ENCODE results near the gene GALNT17.

GALNT17 gene

DNA sequence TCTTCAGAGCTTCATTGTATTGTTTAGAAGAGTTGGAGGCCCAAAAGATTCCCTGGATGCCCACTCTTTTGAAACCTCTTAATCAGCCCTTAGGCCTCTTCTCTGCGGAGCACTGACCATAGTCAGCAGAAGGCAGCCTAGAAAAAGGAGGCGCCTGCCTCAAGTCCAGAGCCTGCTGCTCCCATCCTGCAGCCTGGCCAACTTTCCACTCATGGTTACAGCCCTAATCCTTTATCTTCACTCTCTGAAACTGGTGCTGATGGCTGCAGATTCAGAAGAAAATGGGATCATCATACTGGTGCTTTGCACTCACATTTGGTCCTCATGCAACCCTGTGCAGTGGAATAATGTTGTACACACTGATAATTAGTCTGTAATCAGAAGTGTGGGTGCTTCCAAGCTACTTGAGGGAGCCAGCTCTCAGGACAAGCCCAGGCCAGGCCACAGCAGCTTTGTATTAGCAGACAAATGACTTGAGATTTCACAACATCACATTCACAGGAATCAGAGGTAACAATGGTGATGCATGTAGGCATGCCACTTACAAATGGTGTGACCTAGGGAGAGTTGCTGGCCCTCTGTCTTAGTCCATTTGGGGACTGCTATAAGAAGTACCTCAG lies 272.9 kb downstream of the GALNT17 start:
- DNase-seq: no peak

DNA sequence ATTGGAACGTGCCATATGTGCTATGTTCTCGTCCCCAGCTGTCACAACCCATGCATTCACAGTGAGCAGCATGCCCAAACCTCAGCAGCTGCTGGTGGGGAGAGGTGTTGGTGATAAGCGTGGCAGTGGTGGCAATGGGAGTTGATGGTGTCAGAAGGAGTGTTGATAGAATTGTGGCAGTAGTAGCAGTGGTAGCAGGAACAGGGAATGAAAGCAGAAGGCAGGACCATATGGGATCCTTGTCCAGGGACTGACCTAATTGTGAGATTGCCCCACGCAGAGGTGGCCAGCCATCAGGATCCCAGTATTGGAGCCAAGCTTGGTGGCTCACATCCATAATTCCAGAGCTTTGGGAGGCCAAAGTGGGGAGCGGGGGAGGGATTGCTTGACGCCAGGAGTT lies 276.3 kb downstream of the GALNT17 start:
- DNase-seq: peak; percentile 82 to 90

DNA sequence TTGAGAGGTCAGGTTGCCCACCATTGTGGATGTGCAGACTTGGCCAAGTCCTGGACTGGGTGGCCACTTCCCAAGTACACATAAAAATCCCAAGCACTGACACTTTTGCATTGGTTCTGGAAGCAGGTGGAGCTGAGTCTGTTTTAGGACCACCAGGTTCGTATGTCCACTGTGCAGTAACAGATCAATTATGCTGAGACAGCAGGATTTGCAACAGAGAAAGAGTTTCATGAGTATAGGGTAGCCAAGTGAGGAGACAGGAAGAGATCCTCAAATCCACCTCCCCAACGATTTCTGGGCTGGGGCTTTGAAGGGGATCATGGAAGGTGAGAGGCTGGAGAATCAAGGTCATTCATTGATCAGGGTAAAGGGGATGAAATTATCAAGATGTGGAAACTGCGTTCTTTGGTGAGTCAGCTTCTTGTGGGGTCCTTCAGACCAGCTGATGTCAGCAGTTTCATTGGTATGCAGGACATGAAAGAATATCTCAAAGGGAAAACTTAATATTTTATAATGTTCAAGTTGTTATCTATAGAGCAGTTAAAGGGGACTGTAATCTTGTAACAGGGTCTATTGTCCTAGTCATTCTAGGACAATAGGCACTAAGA lies 277.7 kb downstream of the GALNT17 start:
- no peak for DNase-seq

DNA sequence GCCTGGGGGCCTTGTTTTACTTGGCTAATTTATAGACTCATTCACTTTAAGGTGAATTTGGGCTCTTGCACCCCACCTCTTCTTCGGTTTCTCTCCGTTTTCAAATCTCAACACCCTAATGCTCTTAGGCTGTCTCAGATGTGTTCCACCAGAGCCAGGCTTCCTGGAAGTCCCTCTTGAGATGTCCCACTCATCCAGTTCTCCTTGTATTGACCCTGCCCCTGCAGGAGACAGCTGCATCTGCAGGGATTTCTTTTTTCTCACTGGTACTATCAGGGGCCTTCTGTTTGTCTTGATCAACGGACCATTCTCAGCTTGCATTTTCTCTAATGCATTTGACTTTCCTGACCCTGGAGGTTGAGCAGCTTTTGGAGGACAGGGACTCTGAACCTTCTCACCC lies 279.5 kb downstream of the GALNT17 start:
- no peak for DNase-seq

DNA sequence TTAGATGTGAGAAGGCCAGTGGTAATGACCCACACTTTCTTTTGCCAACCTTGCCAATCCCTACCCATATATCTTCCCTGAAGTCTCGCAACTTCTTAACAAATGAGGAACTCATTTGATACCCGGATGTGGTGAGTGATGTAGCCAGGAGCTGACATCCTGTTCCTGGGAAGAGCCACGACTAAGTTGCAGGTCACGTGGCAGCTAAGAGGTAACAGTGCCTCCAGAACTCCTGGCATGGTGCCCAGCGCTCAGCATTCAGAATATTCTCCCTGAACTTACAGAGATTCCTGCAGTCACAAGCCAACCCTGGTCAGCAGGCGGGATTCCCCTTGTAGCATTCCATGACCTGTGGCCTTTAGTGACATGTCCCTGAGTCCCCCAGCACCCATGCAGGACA lies 282.5 kb downstream of the GALNT17 start:
- no peak for DNase-seq

DNA sequence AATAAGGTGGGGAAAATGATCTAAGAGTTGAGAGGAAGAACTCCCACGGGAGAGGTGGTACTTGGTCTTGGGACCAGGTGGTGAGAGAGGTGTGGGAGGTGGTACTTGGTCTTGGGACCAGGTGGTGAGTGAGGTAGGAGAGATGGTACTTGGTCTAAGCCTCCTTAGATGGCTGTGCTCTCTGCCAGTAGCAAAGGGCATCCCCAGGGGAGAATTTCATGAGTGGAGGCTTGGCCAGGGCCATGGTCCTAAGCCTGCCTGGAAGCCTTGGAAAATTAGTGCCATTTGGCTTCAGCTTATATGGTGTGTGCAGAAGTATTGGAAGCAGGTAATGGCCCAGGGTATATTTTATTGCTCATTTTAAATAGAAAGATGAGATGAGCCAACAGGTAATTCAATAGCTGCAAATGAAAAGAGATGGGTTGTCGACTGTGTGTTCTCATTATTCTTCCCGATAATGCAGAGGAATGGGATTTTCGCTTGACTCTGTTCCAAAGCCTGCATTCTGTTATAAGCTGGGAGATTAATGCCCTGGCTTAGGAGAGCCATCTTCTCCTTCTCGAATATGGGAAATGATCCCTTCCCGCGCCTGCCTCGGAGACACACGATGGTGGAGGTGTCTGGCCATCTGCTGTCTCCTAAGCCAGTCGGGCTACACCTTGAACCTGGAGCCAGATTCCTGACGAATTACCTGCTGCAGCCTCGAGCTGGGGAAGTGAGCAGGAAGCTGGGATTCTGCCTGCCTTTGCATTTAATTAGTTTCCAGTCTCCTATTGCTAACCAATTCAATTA lies 287.8 kb downstream of the GALNT17 start:
- peak; percentile 46 to 81 for DNase-seq

DNA sequence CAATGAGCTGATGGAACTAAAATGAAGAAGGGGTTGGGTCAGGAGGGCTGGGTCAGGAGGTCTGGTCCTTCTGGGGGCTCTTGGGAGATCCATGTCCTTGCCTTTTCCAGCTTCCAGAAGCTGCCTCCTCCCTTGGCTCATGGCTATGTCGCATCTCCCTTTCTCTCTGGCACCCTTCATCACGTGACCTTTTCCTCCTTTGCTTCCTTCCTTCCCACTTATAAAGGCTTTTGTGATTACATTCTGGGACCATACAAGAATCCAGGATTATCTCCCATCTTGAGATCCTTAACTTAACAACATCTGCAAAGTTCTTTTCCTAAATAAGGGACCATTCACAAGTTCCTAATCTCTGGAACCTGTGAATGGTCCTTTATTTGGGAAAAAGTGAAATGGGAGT lies 290.2 kb downstream of the GALNT17 start:
- DNase-seq: peak; percentile 76 to 85

DNA sequence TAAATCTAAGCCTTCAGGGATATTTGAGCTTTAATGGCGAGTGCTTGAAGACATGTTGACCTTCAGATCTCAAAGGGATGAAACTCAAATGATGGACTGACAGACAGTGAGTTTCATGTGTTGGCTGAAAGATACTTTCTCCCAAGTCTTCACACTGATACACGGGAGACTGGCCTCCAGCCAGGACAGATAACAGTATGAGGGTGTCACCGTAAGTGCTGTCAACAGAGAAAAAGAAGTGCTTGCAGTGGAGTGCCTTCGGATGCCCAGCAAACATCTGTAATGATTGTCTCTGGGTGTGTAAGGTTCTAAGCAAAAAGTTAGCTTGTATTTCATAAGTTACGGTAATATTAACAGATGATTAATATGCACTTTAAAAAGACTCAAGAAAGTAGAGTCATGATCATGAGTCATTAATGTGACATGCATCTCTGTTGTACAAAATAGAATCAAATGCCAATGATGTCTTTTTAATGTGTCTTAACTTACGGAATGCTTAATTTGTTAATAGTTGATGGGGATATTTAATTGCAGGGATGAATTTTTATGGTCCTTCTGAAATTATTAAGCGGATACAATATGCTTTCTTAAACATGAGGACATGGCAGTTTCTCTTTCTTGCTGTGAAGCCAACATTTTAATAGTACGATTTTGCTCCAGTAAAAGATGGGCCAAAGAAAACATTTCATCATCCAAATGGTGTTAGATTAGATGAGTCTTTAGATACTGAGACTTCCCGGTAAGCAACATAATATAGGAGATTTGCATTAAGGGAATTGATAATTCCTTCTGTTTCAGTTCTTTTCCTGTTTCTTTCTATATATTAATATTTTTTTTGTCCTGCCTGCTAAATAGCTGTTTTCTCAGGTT lies 292.5 kb downstream of the GALNT17 start:
- no peak for DNase-seq

DNA sequence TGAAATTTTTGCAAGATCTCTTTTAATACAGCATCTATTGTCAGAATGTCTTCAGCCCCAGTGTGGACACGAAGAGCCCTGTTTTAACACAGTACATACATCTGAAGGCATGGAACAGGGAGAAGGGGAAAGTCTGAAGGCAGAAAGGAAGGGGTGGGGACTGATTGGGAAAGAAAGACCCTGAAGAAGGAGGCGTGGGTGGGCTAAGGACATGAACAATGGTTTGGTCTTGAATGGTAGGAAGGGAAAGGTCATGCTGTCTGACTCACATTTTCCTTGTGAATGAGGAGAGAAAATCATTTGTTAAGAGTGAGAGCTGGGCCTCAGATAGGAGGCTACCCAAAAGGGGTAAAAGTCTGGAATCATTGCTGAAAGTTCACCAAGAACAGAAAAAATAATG lies 297.1 kb downstream of the GALNT17 start:
- no peak for DNase-seq

DNA sequence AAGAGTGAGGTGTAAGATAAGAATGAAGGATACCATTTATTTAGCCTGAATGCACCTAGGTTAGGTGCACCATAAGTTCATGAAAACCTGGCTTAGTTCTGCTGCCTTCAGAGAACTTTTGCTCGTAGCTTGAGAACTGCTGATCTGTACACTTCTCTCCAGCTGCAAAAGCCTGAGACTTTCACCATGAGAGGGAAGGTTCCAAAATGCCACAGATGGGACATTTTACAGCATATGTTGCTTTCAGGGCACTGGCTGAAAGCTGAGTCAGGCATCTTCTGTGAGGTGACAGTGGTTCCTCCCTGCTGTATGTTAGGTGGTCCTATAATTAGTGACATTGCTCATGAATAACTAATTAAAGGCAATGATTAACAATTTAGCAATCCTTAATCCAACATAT lies 298.3 kb downstream of the GALNT17 start:
- peak in 1 of 2 experiments; percentile 7 for DNase-seq

DNA sequence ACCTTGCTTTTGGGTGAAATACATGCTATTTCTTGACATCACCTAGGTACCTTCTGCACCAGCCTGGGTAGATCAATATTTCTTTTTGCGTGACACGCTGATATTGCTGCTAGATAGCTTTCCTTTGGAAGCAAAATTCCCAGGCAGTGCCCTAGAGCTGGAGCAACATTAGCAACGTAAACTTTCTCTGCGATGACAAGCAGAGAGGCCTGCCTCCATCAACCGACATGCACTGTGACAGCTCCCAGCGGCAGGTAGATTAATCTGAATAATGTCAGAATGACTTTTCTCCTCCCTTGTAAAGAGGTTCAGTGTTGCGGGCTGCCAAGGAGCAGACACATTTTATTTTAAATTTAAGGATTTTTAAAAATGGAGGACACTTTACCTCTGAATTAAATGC lies 307.4 kb downstream of the GALNT17 start:
- no peak for DNase-seq

DNA sequence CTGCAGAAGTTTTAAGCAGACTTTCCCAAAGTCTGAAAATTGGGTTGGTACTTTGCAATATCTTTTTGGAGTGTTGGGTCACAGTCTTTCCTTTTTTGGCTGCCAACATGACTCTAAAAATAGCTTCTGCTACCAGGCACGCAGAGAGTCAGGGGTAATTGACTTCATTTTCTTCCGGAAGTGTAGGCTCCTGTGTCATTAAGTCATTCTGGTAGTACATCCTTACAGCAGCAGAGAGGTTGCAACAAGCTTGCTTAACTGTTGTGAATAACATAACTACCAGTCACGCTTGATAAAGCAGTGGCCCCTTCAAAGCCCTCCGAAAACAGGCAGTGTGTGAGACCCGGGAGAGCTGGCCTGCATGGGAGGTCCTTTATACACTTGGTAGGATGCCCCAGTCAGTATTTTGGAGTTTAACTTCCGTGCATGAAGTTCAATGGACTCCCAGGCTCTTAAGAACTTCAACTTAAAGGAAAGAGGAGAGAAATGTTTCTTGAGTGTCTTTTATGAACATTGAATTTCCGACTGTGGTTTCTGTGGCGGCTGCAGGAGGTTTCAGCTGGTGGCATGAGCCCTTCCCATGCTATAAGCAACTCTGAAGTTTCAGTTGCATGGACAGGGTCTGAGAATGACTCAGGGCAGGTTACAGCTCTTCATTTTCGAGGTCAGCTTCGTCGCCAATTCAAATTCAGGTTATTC lies 310.7 kb downstream of the GALNT17 start:
- no peak for DNase-seq

DNA sequence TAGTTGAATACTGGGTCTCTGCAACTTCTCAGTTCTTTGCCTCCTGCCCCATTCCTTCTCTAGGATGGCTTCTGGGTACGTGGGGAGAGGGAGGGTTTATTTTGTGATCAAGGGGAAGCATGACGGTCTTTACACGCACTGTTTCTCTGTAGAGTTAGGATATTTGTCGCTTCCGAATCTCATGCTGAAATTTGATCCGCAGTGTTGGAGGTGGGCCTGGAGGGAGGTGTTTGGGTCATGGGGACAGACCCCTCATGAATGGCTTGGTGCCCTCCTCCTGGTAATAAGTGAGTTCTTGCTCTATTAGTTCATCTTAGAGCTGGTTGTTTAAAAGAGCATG lies 311.2 kb downstream of the GALNT17 start:
- no peak for DNase-seq

DNA sequence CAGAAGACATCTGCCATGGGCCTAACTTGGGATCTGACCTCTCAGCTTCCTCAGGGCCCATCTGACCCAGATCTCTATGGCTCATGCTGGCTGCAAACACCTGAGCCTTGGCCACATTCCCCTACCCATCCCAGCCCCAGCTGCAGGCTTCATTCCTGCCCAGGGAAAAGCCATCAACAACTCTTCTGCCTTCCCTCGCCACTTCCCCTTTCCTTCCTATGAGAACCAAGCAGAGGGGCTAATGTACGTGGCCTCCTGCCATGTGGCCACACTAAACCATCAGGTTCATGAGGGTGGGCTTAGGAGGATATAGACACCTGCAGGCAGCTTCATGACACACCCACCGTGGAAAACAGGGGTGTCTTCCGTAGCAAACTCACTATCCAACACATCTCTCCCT lies 312.2 kb downstream of the GALNT17 start:
- no peak for DNase-seq

DNA sequence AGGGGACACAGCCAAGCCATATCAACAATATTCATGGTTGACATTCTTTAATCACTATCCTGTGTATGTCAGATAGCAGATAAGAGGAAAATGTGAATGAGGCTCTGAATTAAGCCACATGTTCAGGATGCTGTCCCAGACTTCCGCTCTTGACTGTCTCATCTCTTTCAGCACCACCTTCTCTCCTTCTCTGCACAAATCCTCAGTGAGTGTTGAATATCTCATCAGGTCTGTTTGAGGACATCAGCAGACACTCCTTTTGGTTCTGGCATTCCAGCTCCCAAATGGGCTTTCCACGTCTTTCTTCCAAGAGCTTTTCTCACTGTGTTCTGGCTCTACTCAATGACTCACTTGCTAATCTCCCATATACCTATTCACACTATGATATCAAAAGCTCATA lies 321.7 kb downstream of the GALNT17 start:
- DNase-seq: no peak

DNA sequence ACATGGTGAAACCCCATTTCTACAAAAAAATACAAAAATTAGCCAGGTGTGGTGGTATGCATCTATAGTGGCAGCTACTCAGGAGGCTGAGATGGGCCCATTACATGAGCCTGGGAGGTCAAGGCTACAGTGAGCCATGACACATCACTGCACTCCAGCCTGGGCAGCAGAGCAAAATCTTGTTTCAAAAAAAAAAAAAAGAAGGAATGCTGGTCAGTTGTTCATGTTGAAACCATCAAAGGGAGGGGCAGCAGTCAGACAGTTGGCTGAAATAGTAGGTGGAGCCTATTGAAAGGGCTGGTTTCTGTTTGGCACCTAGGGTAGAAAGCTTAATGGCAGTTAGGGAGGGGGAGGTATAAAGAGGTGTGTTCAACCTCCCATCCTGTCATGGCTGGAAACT lies 323.0 kb downstream of the GALNT17 start:
- DNase-seq: no peak

DNA sequence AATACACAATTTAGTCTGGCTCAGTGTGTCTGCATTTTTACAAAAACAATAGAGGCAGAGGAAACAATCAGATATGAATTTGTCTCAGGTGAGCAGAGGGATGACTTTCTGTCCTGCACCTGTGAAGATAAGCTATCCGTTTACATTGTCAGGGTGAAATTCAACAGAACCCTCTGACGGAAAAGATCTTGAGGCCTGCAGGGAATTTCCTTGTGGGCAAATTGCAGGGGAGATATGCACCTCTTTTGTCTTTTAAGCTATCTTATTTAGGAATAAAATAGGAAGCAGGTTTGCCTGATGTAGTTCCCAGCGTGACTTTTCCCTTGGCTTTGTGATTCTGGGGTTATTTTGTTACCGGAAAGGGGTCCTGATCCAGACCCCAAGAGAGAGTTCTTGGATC lies 325.1 kb downstream of the GALNT17 start:
- DNase-seq: no peak

DNA sequence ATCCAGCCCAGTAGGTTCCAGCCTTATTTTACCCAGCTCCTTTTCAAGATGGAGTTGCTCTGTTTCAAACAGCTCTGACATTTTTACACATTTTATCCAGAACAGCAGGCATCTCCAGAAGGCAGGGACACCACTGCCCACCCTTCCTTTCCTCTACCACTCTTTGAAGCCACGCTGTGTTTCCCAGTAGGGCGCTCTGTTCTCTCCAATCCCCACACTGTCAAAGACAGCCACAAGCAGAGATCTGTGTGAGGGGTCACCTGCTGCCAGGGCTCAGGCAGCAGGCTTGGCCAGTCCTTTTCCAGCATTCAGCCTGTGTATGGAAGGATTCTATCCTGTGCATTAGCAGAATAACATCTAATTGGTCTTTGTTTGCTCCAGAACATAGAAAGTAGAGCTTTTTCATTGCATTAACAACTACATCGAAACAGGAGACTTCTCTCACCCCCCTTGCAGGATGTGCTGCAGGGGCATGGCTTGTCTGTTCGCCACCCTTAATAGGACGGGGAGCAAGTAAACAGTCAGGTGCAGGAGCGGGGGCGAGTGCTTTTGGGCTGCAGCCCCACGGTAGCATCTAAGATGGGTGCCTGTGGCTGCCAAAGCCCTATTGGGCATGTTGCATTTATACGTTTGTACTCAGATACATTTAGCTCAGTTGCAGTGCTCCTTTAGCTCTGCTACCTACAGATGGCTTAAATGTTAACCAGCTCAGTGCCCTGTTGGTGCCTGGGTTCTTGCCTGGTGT lies 326.1 kb downstream of the GALNT17 start:
- DNase-seq: no peak

DNA sequence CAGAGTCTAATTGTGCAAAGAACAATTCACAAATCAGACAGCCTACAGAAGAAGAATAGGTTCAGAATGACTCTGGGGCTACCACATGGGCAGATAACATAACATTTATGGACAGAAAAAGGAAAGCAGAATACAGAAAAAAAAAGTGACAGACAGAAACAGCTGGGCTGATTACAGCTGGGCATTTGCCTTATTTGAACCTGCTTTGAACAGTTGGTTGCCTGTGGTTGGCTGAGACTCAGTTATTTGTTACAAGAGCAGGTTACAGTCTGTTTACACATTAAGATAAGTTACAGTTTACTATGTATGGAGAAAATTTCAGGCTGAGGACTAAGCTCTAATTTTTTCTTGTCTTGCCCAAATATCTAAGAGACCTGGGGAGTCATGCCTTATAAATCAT lies 327.2 kb downstream of the GALNT17 start:
- no peak for DNase-seq

DNA sequence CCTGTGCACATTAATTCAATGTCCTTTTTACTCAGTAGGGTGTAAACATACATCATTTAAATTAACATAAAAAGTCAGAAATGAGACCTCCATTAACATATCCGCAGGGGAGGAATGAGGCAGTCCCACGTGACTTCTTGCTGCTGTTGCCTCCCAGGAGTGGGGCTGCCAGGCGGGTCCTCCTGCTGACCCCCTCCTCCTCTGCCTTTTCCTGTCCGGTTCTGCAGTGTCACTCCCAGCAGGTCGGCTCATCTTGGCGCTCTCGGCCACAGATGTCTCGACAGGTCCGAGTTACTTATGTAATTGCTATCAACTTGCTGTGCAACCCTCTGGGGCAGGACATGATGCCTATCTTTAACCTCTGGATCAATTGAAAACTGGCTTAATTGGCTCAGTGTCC lies 329.6 kb downstream of the GALNT17 start:
- DNase-seq: no peak

DNA sequence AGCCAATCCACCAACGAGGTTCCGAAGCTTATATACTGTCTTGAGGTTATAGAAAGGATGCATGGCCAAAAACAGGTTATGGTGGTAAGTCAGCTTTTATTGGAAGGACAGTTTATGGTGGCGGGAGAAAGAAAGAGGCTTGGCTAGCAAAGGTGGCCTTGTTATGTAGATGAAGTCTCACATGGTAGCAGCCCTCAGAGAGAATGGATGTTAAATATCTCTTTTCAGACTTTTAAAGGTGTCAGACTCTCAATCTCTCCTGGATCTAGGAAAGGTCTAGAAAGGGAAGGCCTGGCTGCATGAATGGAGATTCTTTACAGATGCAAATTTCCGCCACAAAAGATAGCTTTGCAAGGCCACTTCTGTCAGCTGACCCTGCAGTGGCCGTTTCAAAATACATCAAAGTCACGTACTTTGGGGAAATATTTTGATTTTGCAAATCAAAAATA lies 333.8 kb downstream of the GALNT17 start:
- DNase-seq: no peak

Measured in NCI-H524 (cell line).